ENCODE data around the gene UMODL1. TPM values are rescaled to one million over a fixed set of nuclear protein-coding genes. Genes with fewer than 3 reads are reported as not detected.

Gene UMODL1
- total RNA-seq, 2 donors from 2014 or later = 0.35 to 0.37 TPM

DNA sequence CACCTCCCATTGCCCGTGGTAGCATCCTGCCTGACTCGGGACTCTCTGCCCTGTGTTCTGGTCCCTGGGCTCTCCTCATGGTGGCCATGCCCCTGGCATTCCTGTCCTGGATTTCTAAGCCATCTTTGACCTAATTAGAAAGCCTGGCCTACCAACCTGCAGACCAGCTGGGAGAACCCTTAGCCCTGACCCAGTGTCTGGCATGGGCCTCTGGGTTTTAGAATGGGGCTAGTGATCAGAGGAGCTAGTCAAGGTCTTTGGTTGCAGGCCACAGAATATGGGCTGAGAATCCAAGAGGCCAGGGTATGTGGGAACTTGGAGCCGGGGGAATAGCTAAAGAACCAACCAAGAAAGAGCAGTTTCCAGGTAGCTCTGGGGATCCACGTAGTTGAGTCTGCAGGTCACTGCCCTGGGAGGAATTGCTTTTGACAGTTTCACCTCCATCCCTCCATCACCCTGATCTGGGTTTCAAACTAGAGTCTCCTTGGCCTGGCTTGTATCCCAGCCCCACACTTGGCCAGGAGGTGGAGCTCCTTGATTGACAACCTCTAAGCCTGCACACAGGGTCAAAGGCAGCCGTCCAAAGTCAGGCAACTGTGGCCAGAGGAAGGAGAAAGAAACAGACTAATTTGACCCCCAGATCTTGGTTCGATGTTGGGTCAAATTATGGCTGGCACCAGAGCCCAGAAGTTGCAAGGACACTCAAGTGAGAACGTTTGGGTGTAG, 93.1 kb downstream of the UMODL1 start:
- H3K4me1 ChIP-seq = no peaks in the 10 kb centered on the region
- peak overlapping the region; percentile 87 for H3K27ac ChIP-seq
- no peaks in the 10 kb centered on the region for H3K9me3 ChIP-seq
- no peak overlapping the region for H3K4me3 ChIP-seq
- no peaks in the 10 kb centered on the region for H3K27me3 ChIP-seq
- peak overlapping the region in 1 of 2 donors; percentile 21 for H3K9ac ChIP-seq (ENCODE audit: low read depth in 2 of 2, low read length in 2 of 2)
- H3K36me3 ChIP-seq = no peaks in the 10 kb centered on the region
- peak; percentile 88 for DNase-seq
- TF ChIP-seq, protein P1, sequence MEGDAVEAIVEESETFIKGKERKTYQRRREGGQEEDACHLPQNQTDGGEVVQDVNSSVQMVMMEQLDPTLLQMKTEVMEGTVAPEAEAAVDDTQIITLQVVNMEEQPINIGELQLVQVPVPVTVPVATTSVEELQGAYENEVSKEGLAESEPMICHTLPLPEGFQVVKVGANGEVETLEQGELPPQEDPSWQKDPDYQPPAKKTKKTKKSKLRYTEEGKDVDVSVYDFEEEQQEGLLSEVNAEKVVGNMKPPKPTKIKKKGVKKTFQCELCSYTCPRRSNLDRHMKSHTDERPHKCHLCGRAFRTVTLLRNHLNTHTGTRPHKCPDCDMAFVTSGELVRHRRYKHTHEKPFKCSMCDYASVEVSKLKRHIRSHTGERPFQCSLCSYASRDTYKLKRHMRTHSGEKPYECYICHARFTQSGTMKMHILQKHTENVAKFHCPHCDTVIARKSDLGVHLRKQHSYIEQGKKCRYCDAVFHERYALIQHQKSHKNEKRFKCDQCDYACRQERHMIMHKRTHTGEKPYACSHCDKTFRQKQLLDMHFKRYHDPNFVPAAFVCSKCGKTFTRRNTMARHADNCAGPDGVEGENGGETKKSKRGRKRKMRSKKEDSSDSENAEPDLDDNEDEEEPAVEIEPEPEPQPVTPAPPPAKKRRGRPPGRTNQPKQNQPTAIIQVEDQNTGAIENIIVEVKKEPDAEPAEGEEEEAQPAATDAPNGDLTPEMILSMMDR (IDR thresholded peaks at IDR 0.05) = peak; percentile 50
- intact Hi-C loops (cut with DNase I) = loop anchor here (1.0 kb wide), 1 partner anchor 94 kb away; no protein-coding TSS in a partner anchor

DNA sequence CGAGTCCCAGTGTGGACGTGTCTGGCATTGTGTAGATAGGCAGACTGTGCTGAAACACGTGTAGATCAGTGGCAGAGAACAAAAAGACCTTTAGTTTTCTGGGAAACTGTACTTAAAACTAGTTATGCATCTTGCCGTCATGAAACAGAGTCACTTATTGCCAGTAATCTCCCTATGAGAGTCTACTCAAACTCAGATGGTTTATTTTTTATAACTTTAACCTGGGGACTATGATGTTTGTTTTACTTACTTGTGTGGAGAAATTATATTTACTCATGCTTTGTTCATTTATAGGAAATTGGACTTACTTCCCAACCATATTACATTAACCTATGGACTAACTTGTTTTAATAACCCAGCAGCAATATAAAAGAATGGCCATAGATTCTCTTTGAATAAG, 93.7 kb downstream of the UMODL1 start:
- DNase-seq = no peak
- Histone ChIP-seq H3K9me3 (no peaks in the 10 kb centered on the region), H3K4me1 (no peaks in the 10 kb centered on the region), H3K4me3 (no peak overlapping the region), H3K27ac (peak overlapping the region; percentile 87), H3K36me3 (no peaks in the 10 kb centered on the region), H3K9ac (ENCODE audit: low read depth in 2 of 2, low read length in 2 of 2) (no peak overlapping the region), H3K27me3 (no peaks in the 10 kb centered on the region)
- TF ChIP-seq, protein P1 (IDR thresholded peaks at IDR 0.05) = no peak
- intact Hi-C loops (cut with DNase I) = loop anchor here (1.0 kb wide), 1 partner anchor 93 kb away; no protein-coding TSS in a partner anchor

DNA sequence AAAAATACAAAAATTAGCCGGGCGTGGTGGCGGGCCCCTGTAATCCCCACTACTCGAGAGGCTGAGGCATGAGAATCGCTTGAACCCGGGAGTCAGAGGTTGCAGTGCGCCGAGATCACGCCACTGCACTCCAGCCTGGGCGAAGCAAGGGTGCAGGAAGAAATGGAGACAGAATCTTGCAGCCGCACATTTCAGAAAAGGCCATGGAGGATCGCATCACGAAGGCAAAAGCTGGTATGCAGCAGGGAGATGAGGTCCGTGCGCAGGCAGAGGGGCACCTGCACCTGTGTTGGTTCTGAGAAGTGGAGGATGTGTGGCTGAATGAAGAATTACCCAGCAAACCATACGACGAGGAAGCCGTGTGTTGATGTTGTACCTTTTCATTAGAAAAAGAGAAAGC, 94.8 kb downstream of the UMODL1 start:
- Histone ChIP-seq H3K4me1 (no peaks in the 10 kb centered on the region), H3K27ac (no peak overlapping the region), H3K9ac (ENCODE audit: low read depth in 2 of 2, low read length in 2 of 2) (no peak overlapping the region), H3K36me3 (no peaks in the 10 kb centered on the region), H3K4me3 (no peak overlapping the region), H3K27me3 (no peaks in the 10 kb centered on the region), H3K9me3 (no peaks in the 10 kb centered on the region)
- DNase-seq = no peak
- TF ChIP-seq, protein P1 (IDR thresholded peaks at IDR 0.05) = no peak
- intact Hi-C loops (cut with DNase I) = no loop called here

- H3K9ac ChIP-seq (ENCODE audit: low read depth in 2 of 2, low read length in 2 of 2) = no peak overlapping the region
- DNase-seq = no peak
- no peaks in the 10 kb centered on the region for H3K4me1 ChIP-seq
- no peaks in the 10 kb centered on the region for H3K36me3 ChIP-seq
- no peaks in the 10 kb centered on the region for H3K27me3 ChIP-seq
- H3K9me3 ChIP-seq = no peaks in the 10 kb centered on the region
- peak overlapping the region; percentile 82 for H3K27ac ChIP-seq
- intact Hi-C loops (cut with DNase I) = no loop called here
- TF ChIP-seq, protein P1 (IDR thresholded peaks at IDR 0.05) = no peak
- H3K4me3 ChIP-seq = no peak overlapping the region
These were observed 98.6 kb downstream of the UMODL1 start for GRCh38 chr21:42169758-42170157.

- TF ChIP-seq, protein P1 (IDR thresholded peaks at IDR 0.05) = no peak
- no peaks in the 10 kb centered on the region for H3K27me3 ChIP-seq
- H3K36me3 ChIP-seq = no peaks in the 10 kb centered on the region
- peak; percentile 88 for DNase-seq
- peak overlapping the region; percentile 82 for H3K27ac ChIP-seq
- no peaks in the 10 kb centered on the region for H3K9me3 ChIP-seq
- peak overlapping the region in 1 of 2 donors; percentile 26 for H3K9ac ChIP-seq (ENCODE audit: low read depth in 2 of 2, low read length in 2 of 2)
- no peaks in the 10 kb centered on the region for H3K4me1 ChIP-seq
- H3K4me3 ChIP-seq = no peak overlapping the region
- intact Hi-C loops (cut with DNase I) = no loop called here
These were observed 100.3 kb downstream of the UMODL1 start for GRCh38 chr21:42171091-42172053.

All from colonic mucosa (tissue), 4 donors.